Activated naive CD8-positive, alpha-beta T cell treated with anti-CD3 and anti-CD28 coated beads, Interleukin-2, amount 50 U/mL, for 24 hours (primary cell): ENCODE results near the gene PRDX1.
"Not testable (repeated sequence)": the region's sequence is repeated elsewhere in the genome, so short reads cannot be mapped to it uniquely, and the experiment has no call there.

ENCODE experiments used
- ATAC-seq: fragments of 150-1000 bp; cut with Tn5 transposase; one replicate; pipeline ENCODE4 v1.10.0; 2021
- DNase-seq: peaks from one replicate; pipeline ENCODE4 v3.0.0; 2021
- H3K27ac Mint-ChIP-seq: one replicate; pipeline ENCODE4 v1.8.0; 2021; ENCODE audit warnings: mild to moderate bottlenecking, mixed read lengths
- H3K27me3 Mint-ChIP-seq: one replicate; pipeline ENCODE4 v1.8.0; 2021; ENCODE audit warnings: mixed read lengths
- H3K36me3 Mint-ChIP-seq: one replicate; pipeline ENCODE4 v1.8.0; 2021; ENCODE audit warnings: low read depth, mixed read lengths
- H3K4me1 Mint-ChIP-seq: one replicate; pipeline ENCODE4 v1.8.0; 2021; ENCODE audit warnings: mixed read lengths
- H3K4me3 Mint-ChIP-seq: one replicate; pipeline ENCODE4 v1.8.0; 2021; ENCODE audit warnings: mild to moderate bottlenecking, moderate library complexity, mixed read lengths
- H3K9me3 Mint-ChIP-seq: one replicate; pipeline ENCODE4 v1.8.0; 2021; ENCODE audit warnings: mixed read lengths

PRDX1 gene

DNA sequence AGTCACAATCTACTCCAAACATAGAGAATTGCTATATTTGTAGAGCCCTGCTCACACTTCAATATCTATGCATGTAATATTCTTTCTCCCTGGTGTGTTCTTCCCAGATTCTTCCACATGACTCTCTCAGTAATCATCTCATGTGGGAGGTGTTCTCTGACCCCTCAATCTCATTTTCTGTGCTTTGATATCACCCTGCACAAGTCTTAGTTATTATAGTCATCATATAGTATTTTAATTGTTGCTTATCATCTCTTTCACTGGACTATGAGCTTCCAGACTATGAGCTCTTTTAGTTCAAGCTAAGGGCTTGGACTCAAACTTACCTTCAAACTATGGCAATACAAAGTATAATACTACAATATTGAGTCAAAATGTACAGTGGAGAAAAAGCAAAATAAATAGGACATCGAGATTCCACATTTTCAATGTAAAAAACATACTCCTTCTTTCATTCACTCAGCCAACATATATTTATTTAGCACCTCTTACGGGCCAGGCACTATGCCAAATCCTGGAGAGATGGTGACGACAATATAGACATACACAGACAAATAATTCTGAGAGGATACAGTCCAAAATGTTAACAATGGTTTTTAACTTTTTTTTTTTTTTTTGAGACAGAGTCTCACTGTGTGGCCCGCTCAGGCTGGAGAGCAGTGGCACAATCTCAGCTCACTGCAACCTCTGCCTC is 43.4 kb downstream of the PRDX1 start:
- H3K4me1 Mint-ChIP-seq, result peaks cover 6% of the 10 kb centered on the region
- no peak overlapping the region for H3K4me3 Mint-ChIP-seq
- no peak overlapping the region for H3K27ac Mint-ChIP-seq

DNA sequence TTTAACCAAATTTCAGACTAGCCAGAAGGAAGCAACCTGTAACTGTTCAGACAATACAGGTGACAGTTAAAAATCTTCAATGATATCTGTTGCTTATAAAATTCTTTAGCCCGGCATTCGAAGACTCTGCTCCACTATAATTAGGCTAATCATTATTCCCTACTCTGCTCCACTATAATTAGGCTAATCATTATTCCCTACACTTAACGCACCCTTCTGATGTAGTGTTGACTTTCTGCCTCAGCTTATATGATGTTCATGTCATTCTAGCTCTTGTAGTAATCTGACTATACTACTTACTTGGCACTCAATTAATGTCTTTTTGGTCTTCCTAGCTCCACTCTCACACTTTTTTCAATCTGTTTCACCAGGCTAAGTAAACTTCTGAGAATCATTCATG is 44.0 kb downstream of the PRDX1 start:
- Mint-ChIP-seq H3K27ac (no peak overlapping the region), H3K4me3 (no peak overlapping the region), H3K9me3 (no peaks in the 10 kb centered on the region), H3K36me3 (no peaks in the 10 kb centered on the region), H3K27me3 (no peaks in the 10 kb centered on the region), H3K4me1 (peaks cover 7% of the 10 kb centered on the region)
- DNase-seq (no peak), ATAC-seq (no peak)

More for the DNA sequence above, 43.4 kb downstream of the PRDX1 start:
- ATAC-seq (no peak), DNase-seq (no peak)
- H3K36me3 Mint-ChIP-seq, result no peaks in the 10 kb centered on the region
- no peaks in the 10 kb centered on the region for H3K9me3 Mint-ChIP-seq
- no peaks in the 10 kb centered on the region for H3K27me3 Mint-ChIP-seq

DNA sequence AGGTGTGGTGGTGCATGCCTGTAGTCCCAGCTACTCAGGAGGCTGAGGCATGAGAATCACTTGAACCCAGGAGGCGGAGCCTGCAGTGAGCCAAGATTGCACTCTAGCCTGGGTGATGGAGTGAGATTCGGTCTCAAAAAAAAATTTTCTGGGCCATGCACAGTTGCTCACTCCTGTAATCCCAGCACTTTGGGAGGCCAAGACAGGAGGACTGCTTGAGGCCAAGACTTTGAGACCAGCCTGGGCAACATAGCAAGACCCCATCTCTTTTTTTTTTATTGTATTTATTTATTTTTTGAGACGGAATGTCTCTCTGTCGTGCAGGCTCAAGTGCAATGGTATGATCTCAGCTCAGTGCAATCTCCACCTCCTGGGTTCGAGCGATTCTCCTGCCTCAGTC is 47.5 kb downstream of the PRDX1 start:
- H3K4me1 Mint-ChIP-seq, result peaks cover 16% of the 10 kb centered on the region
- not testable (repeated sequence) for ATAC-seq, DNase-seq, H3K36me3 Mint-ChIP-seq, H3K9me3 Mint-ChIP-seq, H3K4me3 Mint-ChIP-seq, H3K27me3 Mint-ChIP-seq, H3K27ac Mint-ChIP-seq

DNA sequence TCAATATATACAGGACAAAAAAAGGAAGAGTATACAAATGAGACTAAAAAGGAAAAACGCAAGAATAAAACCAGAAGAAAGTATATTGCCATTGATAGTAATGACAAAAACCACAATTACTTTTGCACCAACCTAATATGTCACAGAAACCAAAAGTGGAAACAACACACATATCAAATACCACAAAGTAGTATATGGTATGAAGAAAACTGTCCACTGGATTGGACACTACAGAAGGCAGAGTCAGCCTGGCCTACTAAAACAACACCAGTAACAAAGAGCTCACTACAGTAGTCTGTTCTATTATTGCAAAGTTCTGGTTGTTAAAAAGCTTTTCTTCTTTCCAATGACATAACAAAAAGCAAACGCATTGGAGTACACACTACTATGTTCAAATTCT is 48.4 kb downstream of the PRDX1 start:
- no peak for ATAC-seq
- H3K4me1 Mint-ChIP-seq, result peaks cover 13% of the 10 kb centered on the region
- no peak for DNase-seq
- no peaks in the 10 kb centered on the region for H3K27me3 Mint-ChIP-seq
- H3K27ac Mint-ChIP-seq, result no peak overlapping the region
- no peaks in the 10 kb centered on the region for H3K9me3 Mint-ChIP-seq
- H3K4me3 Mint-ChIP-seq, result no peak overlapping the region
- H3K36me3 Mint-ChIP-seq, result no peaks in the 10 kb centered on the region

DNA sequence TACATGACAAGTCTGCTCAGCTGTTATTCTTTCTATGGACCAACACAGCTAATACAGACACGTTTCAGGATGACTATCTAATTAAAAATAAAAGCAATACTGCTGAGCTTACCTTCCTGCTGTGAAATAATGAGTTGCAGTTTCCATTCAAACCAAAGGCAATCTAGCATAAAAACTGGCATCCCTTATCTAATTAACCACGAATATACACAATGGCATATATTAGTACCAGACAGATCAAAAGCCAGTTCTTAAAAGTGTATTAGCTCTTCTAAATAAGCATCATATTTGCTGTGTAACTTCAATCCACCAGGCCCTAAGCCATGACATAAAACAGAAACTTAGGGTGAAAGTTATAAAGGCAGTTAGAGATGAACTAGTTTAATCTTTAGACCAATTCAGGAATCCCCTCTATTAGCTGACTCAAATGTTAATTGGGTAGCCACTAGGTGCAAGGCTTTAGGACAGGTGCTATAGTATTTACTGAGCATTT is 51.3 kb downstream of the PRDX1 start:
- ATAC-seq, result no peak
- Mint-ChIP-seq H3K27ac (no peak overlapping the region), H3K9me3 (no peaks in the 10 kb centered on the region), H3K36me3 (no peaks in the 10 kb centered on the region), H3K27me3 (no peaks in the 10 kb centered on the region), H3K4me1 (peaks cover 13% of the 10 kb centered on the region), H3K4me3 (no peak overlapping the region)
- DNase-seq, result no peak

DNA sequence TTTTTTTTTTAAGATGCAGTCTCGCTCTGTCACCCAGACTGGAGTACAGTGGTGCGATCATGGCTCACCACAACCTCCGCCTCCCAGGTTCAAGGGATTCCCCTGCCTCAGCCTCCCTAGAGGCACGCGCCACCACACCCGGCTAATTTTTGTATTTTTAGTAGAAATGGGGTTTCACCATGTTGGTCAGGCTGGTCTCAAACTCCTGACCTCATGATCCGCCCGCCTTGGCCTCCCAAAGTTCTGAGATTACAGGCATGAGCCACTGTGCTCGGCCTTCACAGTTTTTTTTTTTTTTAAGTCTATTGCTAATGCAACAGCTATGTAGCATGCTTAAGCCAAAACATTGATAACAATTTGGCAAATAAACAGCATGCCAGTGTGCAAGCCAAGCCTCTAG is 54.3 kb downstream of the PRDX1 start:
- H3K36me3 Mint-ChIP-seq, DNase-seq, H3K27me3 Mint-ChIP-seq, H3K27ac Mint-ChIP-seq, H3K4me1 Mint-ChIP-seq, H3K4me3 Mint-ChIP-seq, ATAC-seq, H3K9me3 Mint-ChIP-seq: not testable (repeated sequence)

DNA sequence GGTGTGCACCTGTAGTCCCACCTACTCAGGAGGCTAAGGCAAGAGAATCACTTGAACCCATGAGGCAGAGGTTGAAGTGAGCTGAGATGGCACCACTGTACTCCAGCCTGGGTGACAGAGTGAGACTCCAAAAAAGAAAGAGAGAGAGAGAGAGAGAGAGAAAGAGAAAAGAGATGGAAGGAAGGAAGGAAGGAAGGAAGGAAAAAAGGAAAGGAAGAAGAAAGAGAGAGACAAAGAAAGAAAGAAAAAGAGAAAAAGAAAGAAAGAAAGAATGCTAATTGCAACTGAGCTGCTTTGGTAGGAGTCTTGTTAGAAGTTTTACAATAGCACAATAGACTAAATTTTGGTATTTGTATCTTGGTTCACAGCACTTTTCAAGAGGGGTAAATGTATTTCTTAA is 56.4 kb downstream of the PRDX1 start:
- DNase-seq (no peak), ATAC-seq (no peak)
- H3K27ac Mint-ChIP-seq, result no peak overlapping the region
- no peaks in the 10 kb centered on the region for H3K9me3 Mint-ChIP-seq
- peaks cover 6% of the 10 kb centered on the region for H3K4me1 Mint-ChIP-seq
- no peaks in the 10 kb centered on the region for H3K36me3 Mint-ChIP-seq
- no peak overlapping the region for H3K4me3 Mint-ChIP-seq
- H3K27me3 Mint-ChIP-seq, result no peaks in the 10 kb centered on the region
